HG03060 (cell line): ENCODE data around the gene PIP4K2A.
A peak's percentile ranks its signal among the peaks of the same experiment; 100 is the strongest.
"Not testable (repeated sequence)": the region's sequence is repeated elsewhere in the genome, so short reads cannot be mapped to it uniquely, and the experiment has no call there.

Experiments used
- ATAC-seq: cut with Tn5 transposase; IDR thresholded peaks from one replicate; pipeline ENCODE4 v1.9.1; 2021; ENCODE audit warnings: low read depth, moderate number of reproducible peaks; ENCODE audit not compliant: unreplicated experiment

PIP4K2A gene

DNA sequence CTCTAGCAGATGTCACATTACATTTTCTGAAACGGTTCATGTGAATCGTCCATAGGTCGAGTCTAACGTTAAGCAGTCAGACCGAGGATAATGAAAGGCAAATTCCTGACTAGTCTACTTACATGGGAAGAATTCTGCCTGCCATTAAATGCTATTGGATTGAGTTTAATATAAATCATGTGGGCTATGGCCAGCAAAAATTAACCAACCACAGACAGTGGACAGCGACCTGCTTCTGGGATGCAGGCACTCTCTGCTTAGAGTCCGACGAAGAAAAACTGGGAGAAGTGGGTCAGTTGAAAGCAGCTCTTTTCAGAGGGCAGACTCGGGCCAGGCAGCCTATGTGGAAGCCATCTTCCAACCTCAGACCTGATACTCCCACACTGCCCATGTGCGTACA lies 16.6 kb downstream of the PIP4K2A start:
- no peak for ATAC-seq

DNA sequence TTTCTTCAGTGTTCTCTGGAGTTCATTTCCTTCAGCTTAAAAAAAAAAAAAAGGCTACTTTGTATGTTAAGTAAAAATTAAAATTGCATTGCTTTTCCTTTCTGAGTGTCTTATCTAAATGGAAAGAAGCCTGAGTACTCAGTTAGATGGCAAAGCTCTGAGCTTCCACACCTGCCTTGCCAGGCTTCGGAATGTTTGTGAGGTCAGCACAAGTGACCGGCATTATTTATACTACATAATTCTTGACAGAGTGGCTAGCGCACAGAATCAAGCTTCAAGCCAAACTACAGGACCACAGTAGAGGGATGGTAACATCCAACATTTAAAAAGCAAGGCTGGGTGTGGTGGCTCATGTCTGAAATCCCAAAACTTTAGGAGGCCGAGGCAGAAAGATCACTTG lies 17.3 kb downstream of the PIP4K2A start:
- no peak for ATAC-seq

DNA sequence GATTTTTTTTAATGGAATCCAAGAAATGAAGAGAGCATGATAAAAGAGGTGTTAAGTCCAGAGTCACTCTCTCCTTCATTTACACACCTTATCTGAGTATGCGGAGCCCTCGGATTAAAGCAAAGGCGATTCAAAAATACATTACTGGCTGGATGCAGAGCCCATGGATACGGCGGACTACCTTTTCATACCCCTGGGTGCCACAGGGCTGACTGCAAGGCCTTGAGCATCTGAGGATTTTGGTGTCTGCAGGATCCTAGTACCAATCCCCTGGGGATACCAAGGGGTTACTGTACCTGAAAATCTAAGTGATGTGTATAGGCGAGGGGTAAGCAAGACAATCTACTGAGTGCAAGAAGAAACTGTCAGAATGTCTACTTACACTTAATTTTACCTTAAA lies 20.5 kb downstream of the PIP4K2A start:
- ATAC-seq, result no peak

GRCh38 chr10:22693371-22693784 lies 21.0 kb downstream of the PIP4K2A start:
- ATAC-seq, result no peak

DNA sequence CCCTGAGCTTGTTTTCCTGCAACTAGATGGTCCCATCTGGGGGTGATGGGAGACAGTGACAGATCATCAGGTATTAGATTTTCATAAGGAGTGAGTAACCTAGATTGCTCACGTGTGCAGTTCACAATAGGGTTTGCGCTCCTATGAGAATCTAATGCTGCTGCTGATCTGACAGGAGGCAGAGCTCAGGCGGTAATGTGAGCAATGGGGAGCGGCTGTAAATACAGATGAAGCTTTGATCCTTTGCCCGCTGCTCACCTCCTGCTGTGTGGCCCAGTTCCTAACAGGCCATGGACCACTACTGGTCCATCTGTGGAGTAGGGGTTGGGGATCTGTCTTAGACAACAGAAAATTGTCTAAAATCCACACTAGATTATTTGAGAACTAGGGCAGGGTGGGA lies 22.3 kb downstream of the PIP4K2A start:
- not testable (repeated sequence) for ATAC-seq

GRCh38 chr10:22690614-22691431 lies 23.6 kb downstream of the PIP4K2A start:
- no peak for ATAC-seq

GRCh38 chr10:22690158-22690557 lies 24.2 kb downstream of the PIP4K2A start:
- ATAC-seq, result no peak

- ATAC-seq, result no peak
Observed at GRCh38 chr10:22686347-22686746, 28.0 kb downstream of the PIP4K2A start.

DNA sequence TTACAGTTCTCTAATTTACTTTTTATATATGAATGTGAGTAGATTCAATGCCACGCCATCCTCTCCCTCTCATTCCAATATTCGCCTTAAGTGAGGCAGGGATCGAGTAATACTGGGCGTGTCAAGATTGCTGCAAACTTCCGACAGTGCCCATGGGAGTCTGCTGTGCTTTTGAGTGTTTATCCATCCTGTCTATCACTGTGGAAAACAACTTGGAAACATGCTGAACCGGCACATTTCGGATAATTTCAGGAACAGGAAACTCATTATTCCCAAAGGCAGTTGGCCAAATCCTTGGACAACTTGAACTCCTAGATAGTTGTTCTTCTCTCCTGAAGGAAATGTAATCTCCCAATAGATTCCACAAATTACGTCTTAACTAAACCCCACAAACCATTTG lies 28.5 kb downstream of the PIP4K2A start:
- ATAC-seq, result no peak

GRCh38 chr10:22684699-22685098 lies 29.7 kb downstream of the PIP4K2A start:
- no peak for ATAC-seq

DNA sequence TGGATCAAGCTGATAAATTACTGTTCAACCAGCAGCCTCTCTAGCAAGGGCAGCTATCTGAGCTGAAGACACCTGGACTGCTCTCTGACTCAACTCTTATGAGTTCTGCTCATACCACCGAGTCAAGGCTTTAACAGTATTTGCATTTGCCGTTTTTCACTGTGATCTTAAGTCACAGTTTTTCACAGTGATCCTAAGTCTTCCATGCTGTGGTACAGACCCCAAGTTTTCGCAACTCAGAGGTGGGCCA lies 31.3 kb downstream of the PIP4K2A start:
- peak; percentile 57 for ATAC-seq

DNA sequence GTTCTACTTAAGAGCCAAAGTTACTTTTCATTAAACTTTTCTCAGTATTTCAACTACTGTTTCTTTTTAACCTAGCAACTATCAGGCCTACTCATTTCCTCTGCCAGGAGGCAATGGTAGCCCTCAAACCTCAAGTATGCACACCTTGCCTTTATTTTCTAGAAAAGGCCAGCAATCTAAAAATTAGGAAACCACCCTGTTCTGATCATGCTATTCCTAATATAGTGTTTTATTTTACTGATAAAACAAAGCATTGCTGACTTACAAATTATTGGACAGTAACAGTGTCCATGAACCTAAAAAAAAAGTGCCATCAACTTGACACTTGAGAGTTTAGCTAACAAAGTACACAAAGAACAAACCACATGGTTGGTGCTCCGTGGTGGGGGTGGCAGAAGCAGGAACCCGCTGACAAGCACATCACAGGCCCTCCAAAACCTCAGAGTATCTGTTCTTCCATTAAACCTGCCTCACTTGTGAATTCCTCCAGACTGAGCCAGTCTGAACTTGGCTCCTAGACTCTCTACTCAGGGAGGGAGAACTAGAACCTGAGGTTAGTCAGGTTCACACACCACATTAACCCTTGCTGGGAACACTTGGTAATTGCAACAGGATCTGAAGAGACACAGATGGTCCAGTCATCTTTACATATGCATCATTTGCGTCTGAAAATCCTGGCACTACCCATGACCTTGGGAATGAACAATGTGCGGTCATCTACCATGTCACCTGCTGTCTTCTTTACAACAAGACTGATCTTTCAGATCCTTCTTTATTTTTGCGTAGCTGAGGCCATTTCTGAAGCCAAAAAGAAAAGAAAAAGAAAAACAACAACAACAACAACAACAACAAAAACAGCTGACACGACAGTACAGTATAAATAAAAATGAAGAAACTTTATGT lies 31.9 kb downstream of the PIP4K2A start:
- ATAC-seq, result no peak

DNA sequence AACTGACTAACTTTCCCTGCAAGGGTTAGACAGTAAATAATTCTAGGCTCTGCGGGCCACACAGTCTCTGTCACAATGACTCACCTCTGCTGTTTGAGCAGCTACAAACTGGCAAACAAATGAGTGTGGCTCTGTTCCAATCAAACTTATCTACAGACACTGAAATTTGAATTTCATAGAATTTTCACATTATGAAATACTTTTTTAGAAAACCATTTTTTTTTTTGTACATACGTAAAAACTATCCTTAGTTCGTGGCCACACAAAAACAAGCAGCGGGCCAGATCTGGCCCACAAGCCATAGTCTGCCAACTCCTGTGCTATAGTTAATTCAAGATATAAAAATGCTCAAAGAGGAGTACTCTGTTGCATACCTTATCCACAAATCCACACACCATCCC lies 32.6 kb downstream of the PIP4K2A start:
- ATAC-seq, result no peak

DNA sequence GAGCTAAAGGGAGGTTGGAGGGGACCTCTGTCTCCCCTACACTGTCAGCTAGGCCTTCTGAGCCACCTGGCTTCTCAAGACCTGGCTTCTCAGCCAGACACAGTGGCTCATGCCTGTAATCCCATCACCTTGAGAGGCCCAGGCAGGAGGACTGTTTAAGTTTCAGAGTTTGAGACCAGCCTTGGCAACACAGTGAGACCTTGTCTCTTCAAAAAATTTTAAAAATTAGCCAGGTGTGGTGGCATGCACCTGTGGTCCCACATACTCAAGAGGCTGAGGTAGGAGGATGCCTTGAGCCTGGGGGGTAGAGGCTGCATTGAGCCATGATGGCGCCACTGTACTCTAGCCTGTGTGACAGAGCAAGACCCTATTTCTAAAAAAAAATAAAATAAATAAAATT lies 33.1 kb downstream of the PIP4K2A start:
- ATAC-seq, result no peak

- no peak for ATAC-seq
Observed at GRCh38 chr10:22679608-22680007, 34.8 kb downstream of the PIP4K2A start.

DNA sequence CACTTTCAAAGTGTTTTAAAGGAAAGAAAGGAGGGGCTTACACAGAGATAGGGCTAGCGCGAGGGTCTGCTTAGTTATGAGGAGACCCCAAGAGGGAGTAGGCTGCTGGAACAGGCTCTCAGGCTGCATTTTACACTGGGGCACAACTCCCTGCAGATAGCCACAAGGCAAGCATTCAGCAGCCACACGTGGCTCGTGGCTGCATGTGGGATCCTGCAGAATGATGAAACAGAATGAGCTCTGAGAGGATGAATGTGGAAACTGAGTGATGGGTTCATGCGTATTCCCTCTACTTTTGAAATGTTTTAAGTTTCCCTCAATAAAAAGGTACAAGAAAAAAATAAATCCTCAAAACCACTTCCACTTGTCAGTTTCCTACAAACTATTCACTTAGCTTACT lies 37.0 kb downstream of the PIP4K2A start:
- ATAC-seq, result no peak

- ATAC-seq, result no peak
Observed at GRCh38 chr10:22676435-22676834, 37.9 kb downstream of the PIP4K2A start.

DNA sequence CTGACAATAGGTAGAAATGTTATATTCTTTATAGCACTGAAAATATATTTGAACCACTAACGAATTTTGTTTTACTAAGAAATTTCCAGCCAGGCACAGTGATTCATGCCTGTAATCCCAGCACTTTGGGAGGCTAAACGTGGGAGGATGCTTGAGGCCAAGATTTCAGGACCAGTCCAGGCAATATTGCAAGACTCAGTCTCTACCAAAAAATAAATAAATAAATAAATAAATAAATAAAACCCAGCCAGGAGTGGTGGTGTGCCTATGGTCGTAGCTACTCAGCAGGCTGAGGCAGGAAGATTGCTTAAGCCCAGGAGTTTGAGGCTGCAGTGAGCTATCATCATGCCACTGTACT lies 39.8 kb downstream of the PIP4K2A start:
- no peak for ATAC-seq

- no peak for ATAC-seq
Observed at GRCh38 chr10:22673785-22674572, 40.4 kb downstream of the PIP4K2A start.

GRCh38 chr10:22673091-22673392 lies 41.3 kb downstream of the PIP4K2A start:
- no peak for ATAC-seq

DNA sequence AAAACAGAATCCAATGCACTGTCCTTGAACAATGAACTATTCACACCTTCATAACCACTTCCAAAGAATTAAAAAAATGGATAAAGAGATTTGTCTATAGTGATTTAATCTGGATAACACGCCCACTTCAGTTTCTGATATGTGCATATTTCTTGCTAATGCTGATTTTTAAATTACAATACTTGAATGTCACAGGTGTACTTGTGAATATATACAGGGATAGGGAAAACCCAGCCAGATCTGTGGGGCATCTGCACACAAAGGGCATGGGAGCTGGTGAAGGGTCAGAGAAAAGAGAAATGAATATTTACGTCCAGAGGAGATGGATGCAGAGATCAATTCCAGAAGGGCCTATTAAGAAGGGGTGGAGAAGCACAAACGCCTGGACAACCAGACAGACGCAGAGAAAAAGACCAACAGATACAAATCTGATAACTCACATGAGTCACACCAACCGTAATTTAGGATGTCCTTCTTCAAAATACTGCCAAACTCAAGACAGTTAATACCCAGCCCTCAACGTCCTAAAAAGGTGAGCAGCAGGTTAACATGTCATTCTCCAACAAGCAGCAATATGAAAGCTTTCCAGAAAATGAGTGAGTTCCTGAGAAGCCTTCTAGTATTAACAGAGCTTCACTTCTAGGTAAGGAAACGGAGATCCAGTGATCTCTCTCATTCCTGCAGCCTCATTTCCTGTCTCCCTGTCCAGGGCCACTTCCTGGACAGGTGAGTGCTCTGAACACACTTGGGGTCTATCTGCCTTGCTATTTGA lies 41.9 kb downstream of the PIP4K2A start:
- no peak for ATAC-seq
